ENCODE measurements around the gene FRAS1. TPM values are rescaled to one million over a fixed set of nuclear protein-coding genes. Genes with fewer than 3 reads are reported as not detected.

FRAS1 gene
- total RNA-seq, 6 experiments from 2014 or later = 0.12 to 1.5 (median 0.45) TPM

DNA sequence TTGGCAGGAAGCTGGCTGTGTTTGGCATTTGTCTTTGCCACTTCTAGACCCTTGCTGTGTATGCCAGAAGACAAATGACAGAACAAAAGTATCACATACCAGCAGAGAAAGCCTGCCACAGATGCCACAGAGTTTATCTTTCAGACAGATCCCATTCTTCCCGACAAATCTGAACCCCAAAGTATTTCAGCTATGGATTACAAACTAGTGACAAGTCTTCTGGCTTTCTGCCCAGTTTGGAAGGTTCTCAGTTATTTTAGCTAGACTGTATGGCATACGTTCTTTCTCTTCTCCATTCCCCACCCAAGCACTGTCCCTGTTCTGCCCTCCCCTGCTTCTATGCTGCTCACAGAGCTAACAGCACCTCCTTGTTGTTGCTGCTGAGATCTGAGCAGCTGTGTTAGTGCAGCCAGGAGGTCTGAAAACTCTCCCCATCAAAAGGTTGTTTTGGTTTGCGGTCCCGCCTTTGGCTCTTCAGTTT is 236.7 kb downstream of the FRAS1 start:
- Histone ChIP-seq H3K36me3 (no peaks in the 10 kb centered on the region), H3K9me3 (no peaks in the 10 kb centered on the region), H3K27me3 (no peaks in the 10 kb centered on the region), H3K4me3 (no peak overlapping the region), H3K4me1 (no peaks in the 10 kb centered on the region), H3K27ac (no peak overlapping the region)
- TF ChIP-seq, protein P1, sequence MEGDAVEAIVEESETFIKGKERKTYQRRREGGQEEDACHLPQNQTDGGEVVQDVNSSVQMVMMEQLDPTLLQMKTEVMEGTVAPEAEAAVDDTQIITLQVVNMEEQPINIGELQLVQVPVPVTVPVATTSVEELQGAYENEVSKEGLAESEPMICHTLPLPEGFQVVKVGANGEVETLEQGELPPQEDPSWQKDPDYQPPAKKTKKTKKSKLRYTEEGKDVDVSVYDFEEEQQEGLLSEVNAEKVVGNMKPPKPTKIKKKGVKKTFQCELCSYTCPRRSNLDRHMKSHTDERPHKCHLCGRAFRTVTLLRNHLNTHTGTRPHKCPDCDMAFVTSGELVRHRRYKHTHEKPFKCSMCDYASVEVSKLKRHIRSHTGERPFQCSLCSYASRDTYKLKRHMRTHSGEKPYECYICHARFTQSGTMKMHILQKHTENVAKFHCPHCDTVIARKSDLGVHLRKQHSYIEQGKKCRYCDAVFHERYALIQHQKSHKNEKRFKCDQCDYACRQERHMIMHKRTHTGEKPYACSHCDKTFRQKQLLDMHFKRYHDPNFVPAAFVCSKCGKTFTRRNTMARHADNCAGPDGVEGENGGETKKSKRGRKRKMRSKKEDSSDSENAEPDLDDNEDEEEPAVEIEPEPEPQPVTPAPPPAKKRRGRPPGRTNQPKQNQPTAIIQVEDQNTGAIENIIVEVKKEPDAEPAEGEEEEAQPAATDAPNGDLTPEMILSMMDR (IDR thresholded peaks at IDR 0.05) = no peak
- no peak for TF ChIP-seq POLR2A (IDR thresholded peaks at IDR 0.05)
- no peak for ATAC-seq
- WGBS (ENCODE audit: insufficient coverage, low coverage, low lambda C conversion rate, missing lambda C conversion rate) = 70% methylated on average over 4 of the region's 4 CpGs
- intact Hi-C loops (cut with DNase I) = no loop called here
- DNase-seq = no peak

DNA sequence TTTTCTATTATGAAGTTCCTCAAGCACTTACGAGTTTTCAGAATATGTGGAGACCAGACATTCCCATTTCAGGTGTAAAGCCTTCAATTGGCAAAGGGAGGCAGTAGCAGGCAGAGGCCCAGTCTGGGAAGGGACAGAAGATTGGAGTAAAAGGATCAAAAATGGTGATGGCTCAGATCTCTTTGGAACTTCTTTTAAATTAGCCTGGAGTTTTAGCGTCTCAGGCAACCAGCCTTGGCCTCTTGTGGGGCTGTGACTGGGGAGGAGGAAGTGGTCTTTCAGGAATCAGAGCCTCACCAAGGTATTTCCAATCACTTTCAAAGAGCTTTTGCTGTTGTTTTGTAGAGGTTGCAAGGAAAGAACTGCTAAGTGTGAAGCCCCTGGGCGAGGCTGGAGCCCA is 239.1 kb downstream of the FRAS1 start:
- no peak overlapping the region for H3K4me3 ChIP-seq
- H3K9me3 ChIP-seq = no peaks in the 10 kb centered on the region
- H3K27me3 ChIP-seq = no peaks in the 10 kb centered on the region
- no peaks in the 10 kb centered on the region for H3K4me1 ChIP-seq
- ATAC-seq (no peak), DNase-seq (no peak)
- no peak overlapping the region for H3K27ac ChIP-seq
- no peaks in the 10 kb centered on the region for H3K36me3 ChIP-seq
- TF ChIP-seq, protein P1 (IDR thresholded peaks at IDR 0.05) = no peak
- TF ChIP-seq POLR2A (IDR thresholded peaks at IDR 0.05) = no peak
- 80% methylated on average over 2 of the region's 3 CpGs for WGBS (ENCODE audit: insufficient coverage, low coverage, low lambda C conversion rate, missing lambda C conversion rate)
- intact Hi-C loops (cut with DNase I) = no loop called here

DNA sequence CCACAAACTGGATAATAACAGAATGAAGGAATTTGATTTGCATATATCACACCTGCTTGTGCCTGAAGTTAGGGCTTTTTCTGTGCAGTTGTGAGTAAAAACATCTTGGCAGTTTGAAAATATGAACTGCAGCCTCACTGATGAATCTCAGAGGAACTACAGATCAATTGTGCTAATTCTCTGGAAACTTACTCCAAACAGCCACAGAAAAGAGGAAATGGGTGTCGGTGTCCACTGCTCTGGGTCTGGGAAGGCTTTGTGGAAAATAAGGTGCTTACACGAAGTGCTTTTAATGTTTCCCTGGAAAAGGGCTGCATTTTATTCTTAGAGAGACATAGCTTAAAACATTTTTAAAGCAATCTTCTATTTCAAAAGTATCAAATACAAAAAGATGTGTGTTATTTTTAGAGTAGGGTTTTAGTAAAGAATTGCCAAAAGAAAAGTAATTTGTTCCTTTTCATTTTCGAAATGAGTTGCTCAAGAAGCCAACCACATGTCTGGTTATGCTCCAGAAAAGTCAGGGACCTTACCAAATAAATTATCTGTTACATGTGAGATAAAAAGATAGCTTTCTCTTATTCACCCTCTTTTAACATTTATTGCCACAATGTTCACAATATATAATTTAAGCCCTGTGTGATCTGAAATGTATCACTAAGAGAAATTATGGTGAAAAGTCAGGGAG is 240.1 kb downstream of the FRAS1 start:
- Histone ChIP-seq H3K27me3 (no peaks in the 10 kb centered on the region), H3K4me1 (no peaks in the 10 kb centered on the region), H3K27ac (no peak overlapping the region), H3K4me3 (no peak overlapping the region), H3K36me3 (no peaks in the 10 kb centered on the region), H3K9me3 (no peaks in the 10 kb centered on the region)
- intact Hi-C loops (cut with DNase I) = no loop called here
- TF ChIP-seq, protein P1 (IDR thresholded peaks at IDR 0.05) = no peak
- TF ChIP-seq POLR2A (IDR thresholded peaks at IDR 0.05) = no peak
- peak in 1 of 4 donors; percentile 20 for ATAC-seq
- WGBS (ENCODE audit: insufficient coverage, low coverage, low lambda C conversion rate, missing lambda C conversion rate) = 18% methylated on average over 3 of the region's 3 CpGs
- DNase-seq = no peak

DNA sequence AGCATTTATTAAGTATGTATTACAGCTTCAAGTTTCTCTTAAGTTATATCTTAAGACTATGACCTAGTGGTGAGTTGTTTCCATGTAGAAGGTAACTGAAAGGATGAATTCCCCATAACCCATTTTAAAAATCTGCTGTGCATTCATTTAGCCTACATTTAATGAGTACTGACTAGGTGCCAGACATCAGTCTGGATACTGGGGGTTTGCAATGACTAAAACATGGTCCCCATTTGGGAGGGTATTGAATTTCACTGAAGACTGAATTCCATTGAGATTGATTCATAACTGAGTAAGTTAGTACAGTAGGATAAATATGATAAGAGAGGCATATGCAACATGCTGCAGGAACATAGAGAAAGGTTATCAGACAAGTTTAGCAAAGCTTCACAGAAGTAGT is 241.5 kb downstream of the FRAS1 start:
- Histone ChIP-seq H3K36me3 (no peaks in the 10 kb centered on the region), H3K4me1 (no peaks in the 10 kb centered on the region), H3K27me3 (no peaks in the 10 kb centered on the region), H3K9me3 (no peaks in the 10 kb centered on the region), H3K4me3 (no peak overlapping the region), H3K27ac (no peak overlapping the region)
- DNase-seq (no peak), ATAC-seq (no peak)
- intact Hi-C loops (cut with DNase I) = no loop called here
- TF ChIP-seq, protein P1 (IDR thresholded peaks at IDR 0.05) = no peak
- TF ChIP-seq POLR2A (IDR thresholded peaks at IDR 0.05) = no peak

All from right lobe of liver (tissue), 6 donors.